Naive B cell (primary cell): Measurements from ENCODE around the gene LAMA2. TPM values are rescaled to one million over a fixed set of nuclear protein-coding genes. Genes with fewer than 3 reads are reported as not detected.

Experiments used
- ATAC-seq, 2 donors: fragments of 150-1000 bp; cut with Tn5 transposase; 2 replicates each; pipeline ENCODE4 v1.10.0; 2021; ENCODE audit warnings: low read depth in 2 of 2, mild to moderate bottlenecking in 2 of 2, moderate library complexity in 2 of 2
- DNase-seq: peaks from one replicate; pipeline ENCODE4 v3.0.0; 2022
- H3K27ac Mint-ChIP-seq, 6 donors: one replicate each; pipeline ENCODE4 v1.8.0; 2020 to 2022; ENCODE audit warnings: mild to moderate bottlenecking in 6 of 6, mixed read lengths in 6 of 6, moderate library complexity in 5 of 6, inconsistent platforms in 2 of 6
- H3K27me3 Mint-ChIP-seq, 3 donors: one replicate each; pipeline ENCODE4 v1.8.0; 2021 to 2022; ENCODE audit warnings: mixed read lengths in 3 of 3, mild to moderate bottlenecking in 1 of 3
- H3K36me3 Mint-ChIP-seq, 2 donors: one replicate each; pipeline ENCODE4 v1.8.0; 2020 to 2022; ENCODE audit warnings: mixed read lengths in 2 of 2, inconsistent platforms in 1 of 2, mild to moderate bottlenecking in 1 of 2
- H3K4me1 Mint-ChIP-seq, 3 donors: one replicate each; pipeline ENCODE4 v1.8.0; 2020 to 2022; ENCODE audit warnings: mixed read lengths in 3 of 3, inconsistent platforms in 1 of 3, mild to moderate bottlenecking in 1 of 3, moderate library complexity in 1 of 3
- H3K4me3 Mint-ChIP-seq, 8 donors: one replicate each; pipeline ENCODE4 v1.8.0; 2020 to 2022; ENCODE audit warnings: mild to moderate bottlenecking in 8 of 8, mixed read lengths in 8 of 8, moderate library complexity in 8 of 8, inconsistent platforms in 2 of 8
- H3K9me3 Mint-ChIP-seq, 7 donors: one replicate each; pipeline ENCODE4 v1.8.0; 2020 to 2022; ENCODE audit warnings: mixed read lengths in 7 of 7, mild to moderate bottlenecking in 5 of 7, inconsistent platforms in 2 of 7, moderate library complexity in 1 of 7
- polyA plus RNA-seq, 6 donors: library from polyadenylated mRNA; unstranded; fragments of 300-500 nt; fragmentation: Illumina TruSeq; gene quantifications; one replicate each; pipeline ENCODE4 v1.2.3, GENCODE V29; 2021; ENCODE audit warnings: low read depth in 6 of 6

Gene LAMA2
- polyA plus RNA-seq, 6 donors from 2014 or later: 0.28 TPM; not detected in 5

GRCh38 chr6:129344379-129344778 lies 461.4 kb downstream of the LAMA2 start:
- H3K27me3 Mint-ChIP-seq: peaks cover 0 to 14% (median 6%) of the 10 kb centered on the region in 3 donors
- no peaks in the 10 kb centered on the region for H3K36me3 Mint-ChIP-seq
- no peak overlapping the region for H3K27ac Mint-ChIP-seq
- H3K9me3 Mint-ChIP-seq: peaks cover 0 to 2% (median 0%) of the 10 kb centered on the region in 7 donors
- DNase-seq: no peak
- H3K4me3 Mint-ChIP-seq: no peak overlapping the region
- H3K4me1 Mint-ChIP-seq: no peaks in the 10 kb centered on the region
- no peak for ATAC-seq

GRCh38 chr6:129345890-129346289 lies 463.0 kb downstream of the LAMA2 start:
- H3K9me3 Mint-ChIP-seq: no peaks in the 10 kb centered on the region
- H3K4me1 Mint-ChIP-seq: no peaks in the 10 kb centered on the region
- H3K27ac Mint-ChIP-seq: no peak overlapping the region
- H3K36me3 Mint-ChIP-seq: no peaks in the 10 kb centered on the region
- no peak overlapping the region for H3K4me3 Mint-ChIP-seq
- DNase-seq: no peak
- peaks cover 0 to 8% (median 6%) of the 10 kb centered on the region in 3 donors for H3K27me3 Mint-ChIP-seq
- ATAC-seq: no peak

- DNase-seq: no peak
- Mint-ChIP-seq H3K36me3 (no peaks in the 10 kb centered on the region), H3K27ac (no peak overlapping the region), H3K9me3 (no peaks in the 10 kb centered on the region), H3K27me3 (peaks cover 0 to 8% (median 6%) of the 10 kb centered on the region in 3 donors), H3K4me3 (no peak overlapping the region), H3K4me1 (no peaks in the 10 kb centered on the region)
- ATAC-seq: no peak
Measured at GRCh38 chr6:129346964-129347363, 464.0 kb downstream of the LAMA2 start.

- H3K9me3 Mint-ChIP-seq: no peaks in the 10 kb centered on the region
- no peak for ATAC-seq
- no peak for DNase-seq
- H3K27me3 Mint-ChIP-seq: peaks cover 0 to 8% (median 6%) of the 10 kb centered on the region in 3 donors
- H3K4me3 Mint-ChIP-seq: no peak overlapping the region
- no peaks in the 10 kb centered on the region for H3K4me1 Mint-ChIP-seq
- no peak overlapping the region for H3K27ac Mint-ChIP-seq
- no peaks in the 10 kb centered on the region for H3K36me3 Mint-ChIP-seq
Measured at GRCh38 chr6:129350278-129350677, 467.3 kb downstream of the LAMA2 start.

GRCh38 chr6:129351807-129352206 lies 468.9 kb downstream of the LAMA2 start:
- no peaks in the 10 kb centered on the region for H3K9me3 Mint-ChIP-seq
- H3K36me3 Mint-ChIP-seq: no peaks in the 10 kb centered on the region
- peaks cover 5 to 10% (median 7%) of the 10 kb centered on the region in 3 donors for H3K27me3 Mint-ChIP-seq
- DNase-seq (no peak), ATAC-seq (no peak)
- H3K27ac Mint-ChIP-seq: no peak overlapping the region
- H3K4me3 Mint-ChIP-seq: no peak overlapping the region
- H3K4me1 Mint-ChIP-seq: no peaks in the 10 kb centered on the region

GRCh38 chr6:129353067-129353466 lies 470.1 kb downstream of the LAMA2 start:
- Mint-ChIP-seq H3K36me3 (no peaks in the 10 kb centered on the region), H3K27ac (peak overlapping the region in 1 of 6 donors; percentile 39), H3K4me3 (no peak overlapping the region), H3K4me1 (no peaks in the 10 kb centered on the region), H3K9me3 (no peaks in the 10 kb centered on the region), H3K27me3 (peaks cover 0 to 10% (median 0%) of the 10 kb centered on the region in 3 donors)
- DNase-seq (no peak), ATAC-seq (no peak)

- no peaks in the 10 kb centered on the region for H3K4me1 Mint-ChIP-seq
- no peaks in the 10 kb centered on the region for H3K9me3 Mint-ChIP-seq
- ATAC-seq: no peak
- H3K36me3 Mint-ChIP-seq: no peaks in the 10 kb centered on the region
- H3K27ac Mint-ChIP-seq: no peak overlapping the region
- no peak overlapping the region for H3K4me3 Mint-ChIP-seq
- H3K27me3 Mint-ChIP-seq: peaks cover 0 to 10% (median 0%) of the 10 kb centered on the region in 3 donors
- DNase-seq: no peak
Measured at GRCh38 chr6:129356129-129356528, 473.2 kb downstream of the LAMA2 start.

- no peaks in the 10 kb centered on the region for H3K36me3 Mint-ChIP-seq
- H3K27ac Mint-ChIP-seq: no peak overlapping the region
- no peaks in the 10 kb centered on the region for H3K9me3 Mint-ChIP-seq
- H3K27me3 Mint-ChIP-seq: peaks cover 0 to 12% (median 10%) of the 10 kb centered on the region in 3 donors
- ATAC-seq: no peak
- no peak overlapping the region for H3K4me3 Mint-ChIP-seq
- no peak for DNase-seq
- no peaks in the 10 kb centered on the region for H3K4me1 Mint-ChIP-seq
Measured at GRCh38 chr6:129359811-129360681, 477.1 kb downstream of the LAMA2 start.

GRCh38 chr6:129360682-129360955 lies 477.7 kb downstream of the LAMA2 start:
- H3K9me3 Mint-ChIP-seq: no peaks in the 10 kb centered on the region
- H3K4me1 Mint-ChIP-seq: no peaks in the 10 kb centered on the region
- ATAC-seq (no peak), DNase-seq (no peak)
- peaks cover 0 to 12% (median 8%) of the 10 kb centered on the region in 3 donors for H3K27me3 Mint-ChIP-seq
- H3K27ac Mint-ChIP-seq: no peak overlapping the region
- H3K36me3 Mint-ChIP-seq: no peaks in the 10 kb centered on the region
- H3K4me3 Mint-ChIP-seq: no peak overlapping the region

GRCh38 chr6:129364037-129364436 lies 481.1 kb downstream of the LAMA2 start:
- Mint-ChIP-seq H3K27me3 (peaks cover 0 to 12% (median 7%) of the 10 kb centered on the region in 3 donors), H3K27ac (peak overlapping the region in 2 of 6 donors; percentile 6 to 34), H3K4me1 (no peaks in the 10 kb centered on the region), H3K4me3 (no peak overlapping the region), H3K9me3 (no peaks in the 10 kb centered on the region), H3K36me3 (no peaks in the 10 kb centered on the region)
- DNase-seq (no peak), ATAC-seq (no peak)

- H3K4me1 Mint-ChIP-seq: no peaks in the 10 kb centered on the region
- no peaks in the 10 kb centered on the region for H3K9me3 Mint-ChIP-seq
- H3K27ac Mint-ChIP-seq: no peak overlapping the region
- peak overlapping the region in 1 of 8 donors; percentile 6 for H3K4me3 Mint-ChIP-seq
- H3K36me3 Mint-ChIP-seq: no peaks in the 10 kb centered on the region
- DNase-seq (no peak), ATAC-seq (no peak)
- H3K27me3 Mint-ChIP-seq: peaks cover 0 to 12% (median 11%) of the 10 kb centered on the region in 3 donors
Measured at GRCh38 chr6:129364767-129365166, 481.8 kb downstream of the LAMA2 start.

GRCh38 chr6:129368076-129368475 lies 485.1 kb downstream of the LAMA2 start:
- H3K36me3 Mint-ChIP-seq: no peaks in the 10 kb centered on the region
- no peaks in the 10 kb centered on the region for H3K4me1 Mint-ChIP-seq
- ATAC-seq (no peak), DNase-seq (no peak)
- no peak overlapping the region for H3K4me3 Mint-ChIP-seq
- H3K9me3 Mint-ChIP-seq: no peaks in the 10 kb centered on the region
- peaks cover 0 to 17% (median 5%) of the 10 kb centered on the region in 3 donors for H3K27me3 Mint-ChIP-seq
- H3K27ac Mint-ChIP-seq: peak overlapping the region in 1 of 6 donors; percentile 83

- no peak for DNase-seq
- Mint-ChIP-seq H3K9me3 (no peaks in the 10 kb centered on the region), H3K36me3 (no peaks in the 10 kb centered on the region), H3K4me3 (no peak overlapping the region), H3K4me1 (no peaks in the 10 kb centered on the region), H3K27ac (no peak overlapping the region), H3K27me3 (peaks cover 0 to 17% (median 5%) of the 10 kb centered on the region in 3 donors)
- no peak for ATAC-seq
Measured at GRCh38 chr6:129368970-129369369, 486.0 kb downstream of the LAMA2 start.

- Mint-ChIP-seq H3K4me3 (no peak overlapping the region), H3K36me3 (no peaks in the 10 kb centered on the region), H3K27me3 (peaks cover 0 to 17% (median 0%) of the 10 kb centered on the region in 3 donors), H3K27ac (no peak overlapping the region), H3K4me1 (no peaks in the 10 kb centered on the region), H3K9me3 (no peaks in the 10 kb centered on the region)
- no peak for DNase-seq
- ATAC-seq: no peak
Measured at GRCh38 chr6:129369737-129370136, 486.8 kb downstream of the LAMA2 start.
